IPS DF 19.7 (cell line): Measurements from ENCODE around the gene HS2ST1.
"Not testable (repeated sequence)": the region's sequence is repeated elsewhere in the genome, so short reads cannot be mapped to it uniquely, and the experiment has no call there.

ENCODE experiments used
- DNase-seq: peaks from one replicate; pipeline ENCODE4 v3.0.0-alpha.2; 2013; ENCODE audit warnings: low read depth, low spot score

HS2ST1 gene

DNA sequence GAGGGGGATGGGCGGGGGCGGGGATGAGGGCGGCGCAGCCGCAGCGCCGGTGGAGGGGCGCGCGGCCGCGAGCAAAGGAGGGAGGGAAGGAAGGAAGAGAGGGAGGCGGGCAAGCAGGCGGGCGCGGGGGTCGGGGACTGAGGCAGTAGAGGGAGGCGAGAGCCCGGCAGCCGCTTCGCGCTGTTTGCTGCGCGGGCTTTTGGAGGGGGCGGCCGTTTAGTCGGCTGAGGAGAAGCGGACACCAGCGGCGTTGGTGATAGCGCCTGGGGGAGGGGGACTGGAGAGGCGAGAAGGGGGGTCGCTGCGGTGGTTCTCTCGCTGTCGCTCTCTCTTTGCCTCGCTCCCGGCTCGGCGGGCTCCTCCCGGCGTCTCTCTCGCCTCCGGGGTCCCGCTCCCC, at the start of gene HS2ST1:
Gene HS2ST1 (plus strand): TSS at position 35 of the 397 bp plus-strand sequence.
- DNase-seq = no peak

DNA sequence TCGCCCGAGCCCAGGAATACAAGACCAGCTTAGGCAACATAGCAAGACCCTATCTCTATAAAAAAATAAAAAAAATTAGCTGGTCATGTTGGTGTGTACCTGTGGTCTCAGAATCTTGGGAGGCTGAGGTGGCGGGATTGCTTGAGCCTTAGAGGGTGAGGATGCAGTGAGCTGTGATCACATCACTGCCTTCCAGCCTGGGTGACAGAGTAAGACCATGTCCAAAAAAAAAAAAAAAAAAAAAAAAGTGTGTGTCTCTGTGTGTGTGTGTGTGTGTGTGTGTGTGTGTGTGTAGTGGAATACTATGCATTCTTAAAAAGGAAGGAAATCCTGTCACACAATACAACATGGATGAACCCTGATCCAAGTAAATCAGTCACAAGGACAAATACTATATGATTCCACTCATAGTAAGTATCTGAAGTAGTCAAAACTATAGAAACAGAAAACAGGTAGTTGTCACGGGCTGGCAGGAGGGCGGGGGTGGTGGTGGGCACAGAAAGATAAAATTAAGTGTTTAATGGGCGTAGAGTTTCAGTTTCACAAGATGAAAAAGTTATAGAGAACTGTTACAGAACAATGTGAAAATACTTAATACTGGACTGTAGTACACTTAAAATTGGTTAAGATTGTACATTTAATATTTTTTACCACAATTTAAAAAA, 48.3 kb upstream of the HS2ST1 start:
- DNase-seq = no peak

DNA sequence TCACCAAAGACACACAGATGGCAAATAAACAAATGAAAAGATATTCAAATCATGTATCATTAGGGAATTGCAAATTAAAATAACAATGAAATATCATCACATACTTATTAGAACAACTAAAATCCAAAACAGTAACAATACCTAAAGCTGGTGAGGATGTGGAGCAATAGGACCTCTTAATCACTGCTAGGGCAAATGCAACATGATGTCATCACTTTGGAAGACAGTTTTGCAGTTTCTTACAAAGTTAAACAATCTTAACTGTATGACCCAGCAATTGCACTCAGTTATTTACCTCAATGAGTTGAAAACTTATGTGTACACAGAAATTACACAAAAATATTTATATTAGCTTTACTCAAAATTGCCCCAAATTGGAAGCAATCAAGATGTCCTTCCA, 47.8 kb upstream of the HS2ST1 start:
- DNase-seq = no peak

DNA sequence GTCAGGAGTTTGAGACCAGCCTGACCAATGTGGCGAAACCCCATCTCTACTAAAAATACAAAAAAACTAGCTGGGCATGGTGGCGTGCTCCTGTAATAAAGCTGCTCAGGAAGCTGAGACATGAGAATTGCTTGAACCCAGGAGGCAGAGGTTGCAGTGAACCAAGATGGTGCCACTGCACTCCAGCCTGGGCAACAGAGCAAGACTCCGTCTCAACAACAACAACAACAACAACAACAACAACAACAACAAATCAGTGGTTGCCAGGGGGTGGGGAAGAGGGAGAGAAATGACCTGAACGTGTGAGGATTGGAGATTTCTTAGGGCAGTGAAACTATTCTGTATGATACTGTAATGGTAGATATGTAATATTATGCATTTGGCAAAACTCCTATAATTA, 47.2 kb upstream of the HS2ST1 start:
- DNase-seq = not testable (repeated sequence)

DNA sequence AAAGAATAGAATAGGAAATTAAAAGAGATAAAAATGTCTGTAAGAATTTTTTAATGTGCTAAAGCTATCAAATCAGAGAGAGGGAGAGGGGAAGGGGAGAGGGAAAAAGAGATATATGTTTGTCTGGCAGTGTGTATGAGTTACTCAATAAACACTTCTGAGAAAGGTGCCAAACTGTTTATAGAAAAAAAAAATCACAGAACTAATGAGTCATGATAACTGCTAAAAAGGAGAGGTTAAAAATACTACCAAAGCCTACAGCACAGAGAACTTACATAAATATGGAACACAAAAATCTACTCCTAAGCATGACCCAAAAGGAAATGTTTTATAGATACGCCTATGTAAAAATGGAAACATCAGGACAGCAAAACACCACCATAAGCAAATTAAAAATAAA, 46.0 kb upstream of the HS2ST1 start:
- DNase-seq = no peak

DNA sequence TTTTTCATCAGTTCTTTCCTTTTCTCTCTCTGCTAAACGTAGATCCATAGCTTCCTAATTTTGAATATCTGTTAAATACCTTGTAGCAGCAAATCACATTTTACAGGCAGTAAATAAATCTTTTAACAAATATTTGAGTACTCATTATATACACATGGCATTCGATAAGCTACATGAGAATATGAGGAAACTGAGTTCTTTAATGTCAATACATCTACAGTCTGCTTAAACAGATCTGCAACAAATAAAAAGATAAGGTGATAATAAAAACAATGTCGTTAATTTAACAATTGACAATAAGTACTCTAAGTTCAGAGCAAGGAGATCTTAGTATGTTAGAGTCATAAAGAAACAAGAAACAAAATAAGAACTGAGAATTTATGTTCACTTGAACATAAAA, 43.4 kb upstream of the HS2ST1 start:
- no peak for DNase-seq

DNA sequence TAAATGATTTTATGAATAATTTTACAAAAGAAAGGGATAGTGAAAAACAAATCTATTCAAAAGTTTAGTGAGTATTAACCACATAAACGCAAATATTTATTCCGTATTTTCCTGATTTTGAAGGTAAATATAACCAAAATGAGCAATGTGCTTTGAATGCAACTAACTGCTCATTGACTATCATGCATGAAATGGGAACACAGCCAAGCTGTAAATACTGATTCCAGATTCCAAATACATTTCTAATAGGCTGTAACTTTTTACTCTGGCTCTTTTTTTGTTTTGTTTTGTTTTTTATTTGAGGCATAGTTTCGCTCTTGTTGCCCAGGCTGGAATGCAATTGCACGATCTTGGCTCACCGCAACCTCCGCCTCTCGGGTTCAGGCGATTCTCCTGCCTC, 42.3 kb upstream of the HS2ST1 start:
- no peak for DNase-seq

DNA sequence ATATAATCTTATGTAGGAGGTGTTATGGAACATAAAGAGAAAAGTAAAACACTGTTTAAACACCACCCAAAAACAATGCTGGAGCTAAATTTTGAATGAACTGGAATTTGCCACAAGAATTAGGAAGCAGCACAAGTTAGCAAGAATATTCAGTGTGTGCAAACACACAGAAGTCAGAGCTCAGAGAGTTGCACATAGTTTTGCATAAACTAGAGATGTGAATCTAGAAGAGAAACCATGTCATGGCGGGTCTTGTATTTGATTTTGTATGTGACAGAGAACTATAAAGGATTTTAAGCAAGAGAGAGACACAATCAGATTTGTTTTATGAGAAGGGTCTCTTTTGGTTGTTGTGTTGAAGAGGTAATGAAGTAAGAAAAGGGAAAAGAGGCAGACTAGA, 38.7 kb upstream of the HS2ST1 start:
- no peak for DNase-seq

DNA sequence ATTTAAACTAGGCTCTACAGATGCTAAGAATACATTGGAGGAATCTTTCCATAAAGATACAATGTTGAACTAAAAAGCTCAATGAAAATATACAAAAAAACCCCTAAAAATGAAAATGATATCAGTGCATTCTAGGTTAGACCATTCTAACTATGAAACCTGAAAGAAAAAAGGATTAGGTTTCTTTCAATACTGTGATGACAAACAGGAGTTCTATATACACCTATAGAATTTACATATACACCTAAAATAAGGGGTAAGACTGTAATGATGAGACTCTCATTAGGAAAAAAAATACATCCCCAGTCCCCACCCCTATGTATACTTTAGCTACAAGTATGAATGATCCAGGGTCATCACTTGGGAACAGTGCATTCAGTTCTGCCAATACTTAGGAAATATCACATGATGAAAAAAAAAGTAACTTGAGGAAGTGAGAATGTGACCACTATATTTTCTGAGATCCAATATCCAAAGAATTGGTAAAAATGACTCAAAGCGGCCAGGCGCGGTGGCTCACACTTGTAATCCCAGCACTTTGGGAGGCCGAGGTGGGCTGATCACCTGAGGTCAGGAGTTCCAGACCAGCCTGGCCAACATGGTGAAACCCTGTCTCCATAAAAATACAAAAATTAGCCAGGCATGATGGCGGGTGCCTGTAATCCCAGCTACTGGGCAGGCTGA, 26.8 kb upstream of the HS2ST1 start:
- DNase-seq = no peak

DNA sequence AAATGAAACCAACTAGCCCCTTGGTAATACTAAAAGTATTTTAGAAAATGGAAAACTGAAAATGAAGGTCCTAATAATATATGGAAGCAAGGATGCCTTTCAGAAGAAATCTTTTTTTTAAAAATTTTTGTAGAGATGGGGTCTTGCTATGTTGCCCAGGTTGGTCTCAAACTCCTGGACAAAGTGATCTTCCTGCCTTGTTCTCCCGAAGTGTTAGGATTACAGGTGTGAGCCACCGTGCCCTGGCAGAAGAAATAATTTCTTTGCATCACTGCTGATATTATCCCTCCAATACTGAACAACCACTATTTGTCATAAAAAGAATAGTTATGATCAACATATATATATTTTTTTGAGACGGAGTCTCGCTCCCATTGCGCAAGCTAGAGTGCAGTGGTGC, 26.1 kb upstream of the HS2ST1 start:
- DNase-seq = no peak

DNA sequence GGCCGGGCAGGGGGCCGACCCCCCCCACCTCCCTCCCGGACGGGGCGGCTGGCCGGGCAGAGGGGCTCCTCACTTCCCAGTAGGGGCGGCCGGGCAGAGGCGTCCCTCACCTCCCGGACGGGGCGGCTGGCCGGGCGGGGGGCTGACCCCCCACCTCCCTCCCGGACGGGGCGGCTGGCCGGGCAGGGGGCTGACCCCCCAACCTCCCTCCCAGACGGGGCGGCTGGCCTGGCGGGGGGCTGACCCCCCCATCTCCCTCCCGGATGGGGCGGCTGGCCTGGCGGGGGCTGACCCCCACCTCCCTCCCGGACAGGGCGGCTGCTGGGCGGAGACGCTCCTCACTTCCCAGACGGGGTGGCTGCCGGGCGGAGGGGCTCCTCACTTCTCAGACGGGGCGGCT, 15.0 kb upstream of the HS2ST1 start:
- not testable (repeated sequence) for DNase-seq

DNA sequence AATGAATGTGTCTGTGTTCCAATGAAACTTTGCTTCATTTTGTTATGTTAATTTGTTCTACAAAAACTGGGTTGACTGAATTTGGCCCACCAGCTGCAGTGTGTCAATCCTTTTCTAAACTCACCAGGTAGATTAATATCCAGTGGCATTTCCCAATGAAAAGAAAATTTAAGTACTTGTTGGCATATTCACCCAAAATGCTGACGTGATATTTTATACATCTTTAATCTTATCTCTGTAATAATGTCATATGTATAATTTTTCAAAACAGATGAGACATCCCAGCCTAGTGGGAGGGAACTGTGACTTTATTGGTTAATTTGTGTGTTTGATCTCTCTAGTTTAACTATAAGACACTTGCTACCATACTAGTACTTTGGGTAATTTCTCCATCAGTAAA, 8.6 kb upstream of the HS2ST1 start:
- no peak for DNase-seq

DNA sequence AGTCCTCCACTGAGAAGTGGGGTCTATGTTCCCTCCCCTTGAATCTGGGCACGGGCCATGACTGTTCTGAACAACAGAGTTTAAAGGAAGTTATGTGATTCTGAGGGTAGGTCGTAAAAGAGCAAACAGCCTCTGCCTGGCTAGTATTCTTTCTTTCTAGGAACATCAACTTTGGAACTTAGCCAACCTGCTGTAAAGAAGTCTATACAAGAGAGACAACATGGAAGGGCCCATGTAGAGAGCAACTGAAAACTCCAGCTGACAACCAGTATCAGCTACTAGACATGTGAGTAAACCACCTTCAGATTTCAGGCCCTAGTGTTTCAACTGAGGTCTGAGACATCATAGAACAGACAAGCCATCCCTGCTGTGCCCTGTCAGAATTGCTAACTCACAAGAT, 8.0 kb upstream of the HS2ST1 start:
- DNase-seq = no peak

DNA sequence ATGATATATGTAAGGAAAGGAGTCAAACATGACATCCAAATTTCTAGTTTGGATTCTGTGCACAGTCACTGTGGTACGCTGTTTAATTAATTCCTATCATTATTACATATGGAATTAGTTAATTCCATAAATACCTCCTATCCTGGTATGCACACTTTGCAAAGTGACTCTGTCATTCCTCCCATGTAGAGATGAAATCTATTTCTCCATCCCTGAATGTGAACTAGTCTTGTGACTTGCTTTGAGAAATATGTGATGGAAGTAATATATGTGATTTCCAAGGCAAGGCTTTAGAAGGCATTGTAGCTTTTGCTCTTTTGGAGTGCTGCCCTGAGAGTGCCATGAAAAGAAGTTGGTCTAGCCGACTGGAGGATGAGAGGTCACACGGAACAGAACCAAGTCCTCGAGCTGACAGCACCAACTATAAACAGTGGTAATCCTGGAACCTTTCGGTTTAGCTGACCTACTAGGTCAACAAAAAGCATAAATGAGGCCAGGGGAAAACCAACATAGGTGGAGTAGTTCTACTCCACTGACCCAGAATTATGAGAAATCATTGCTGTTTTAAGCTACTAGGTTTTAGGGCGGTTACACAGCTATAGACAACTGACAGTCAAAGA, 2.0 kb upstream of the HS2ST1 start:
- no peak for DNase-seq

DNA sequence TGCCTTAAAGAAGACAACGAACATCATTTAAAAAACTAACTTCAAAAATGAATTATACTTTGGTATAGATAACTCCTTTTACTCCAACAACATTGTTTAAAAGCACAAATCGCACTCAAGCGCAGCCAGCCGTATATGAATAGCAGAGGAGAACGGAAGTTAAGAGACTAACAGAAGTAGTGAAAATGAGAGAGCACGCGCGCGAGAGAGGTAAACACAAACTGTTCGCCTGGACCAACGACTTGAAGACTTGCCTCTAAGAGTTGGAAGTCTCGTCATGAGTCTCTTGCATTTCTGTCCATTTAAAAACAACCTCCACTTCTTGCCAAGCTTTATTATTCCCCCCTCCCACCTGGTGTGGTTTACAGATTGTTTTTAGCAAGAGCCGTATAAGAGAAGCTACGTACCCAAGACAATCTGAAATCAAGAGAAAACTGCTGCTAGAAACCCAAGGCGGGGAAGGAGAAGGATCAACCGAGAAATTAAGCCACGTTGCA, 988 bp upstream of the HS2ST1 start:
- no peak for DNase-seq

DNA sequence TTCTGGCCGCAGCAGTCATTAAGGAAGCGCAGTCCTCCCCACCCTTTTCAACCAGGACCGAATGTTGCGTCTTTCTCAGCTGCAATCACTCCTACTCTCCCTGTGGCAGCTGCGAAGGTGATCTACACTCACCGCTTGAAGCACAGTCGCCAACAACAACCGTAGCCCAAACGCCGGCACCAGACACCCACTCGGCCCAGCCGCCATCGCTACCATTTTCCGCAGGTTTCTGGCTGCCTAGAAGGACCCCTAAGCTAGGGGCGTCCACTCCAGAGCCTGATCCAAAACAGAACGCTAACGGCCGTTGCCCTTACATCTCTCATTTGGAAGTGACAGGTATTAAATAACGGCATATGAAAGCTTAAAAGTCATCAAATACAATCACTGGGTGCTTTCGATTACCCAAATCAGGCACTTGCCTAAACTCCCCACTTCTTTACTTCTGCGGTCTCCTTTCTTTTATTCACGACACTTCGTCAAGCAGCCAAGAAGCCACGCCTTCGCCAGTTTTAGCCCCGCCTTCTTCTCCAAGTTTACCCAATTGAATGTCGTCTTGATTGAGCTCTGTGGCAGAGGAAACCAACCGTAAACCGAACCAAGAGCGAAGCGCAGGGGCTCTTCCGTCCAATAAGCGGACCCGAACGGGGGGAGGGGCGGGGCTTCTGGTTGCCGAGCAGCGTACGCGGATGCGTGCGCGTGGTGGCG, 387 bp upstream of the HS2ST1 start, which contains the start of gene SELENOF:
Gene SELENOF (minus strand): TSS at position 231 of the 705 bp plus-strand sequence. CDS start 15 bp downstream, at position 216.
- peak; percentile 99 for DNase-seq

DNA sequence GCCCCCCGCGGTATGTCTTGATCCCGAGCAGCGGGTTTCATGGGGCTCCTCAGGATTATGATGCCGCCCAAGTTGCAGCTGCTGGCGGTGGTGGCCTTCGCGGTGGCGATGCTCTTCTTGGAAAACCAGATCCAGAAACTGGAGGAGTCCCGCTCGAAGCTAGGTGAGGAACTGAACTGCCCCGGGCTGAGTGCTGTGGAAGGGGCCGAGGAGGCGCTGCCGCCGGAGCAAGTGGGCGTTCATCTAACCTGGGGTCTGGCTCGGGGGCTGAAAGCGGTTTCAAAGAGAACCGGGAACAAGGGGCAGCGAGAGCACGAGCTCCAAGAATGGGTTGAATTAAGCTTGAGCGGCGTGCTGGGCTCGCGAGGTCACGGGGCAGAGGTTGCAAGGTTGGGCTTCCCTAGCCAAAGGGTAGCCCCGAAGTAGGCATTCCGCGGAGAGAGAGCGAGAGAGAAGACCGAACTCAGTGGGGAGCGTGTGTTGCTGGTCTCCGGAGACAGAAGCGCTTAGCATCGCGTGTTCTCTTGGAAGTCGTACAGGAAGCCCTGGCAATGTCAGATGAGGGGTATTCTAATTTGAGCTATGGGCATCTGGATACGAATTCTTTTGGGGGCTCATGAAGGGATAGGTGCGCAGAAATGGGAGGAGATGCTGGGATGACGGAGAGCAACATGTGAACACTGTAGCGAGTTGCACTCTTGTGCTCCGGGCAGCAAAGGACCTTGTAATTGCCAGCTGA, 732 bp downstream of the HS2ST1 start:
- no peak for DNase-seq

DNA sequence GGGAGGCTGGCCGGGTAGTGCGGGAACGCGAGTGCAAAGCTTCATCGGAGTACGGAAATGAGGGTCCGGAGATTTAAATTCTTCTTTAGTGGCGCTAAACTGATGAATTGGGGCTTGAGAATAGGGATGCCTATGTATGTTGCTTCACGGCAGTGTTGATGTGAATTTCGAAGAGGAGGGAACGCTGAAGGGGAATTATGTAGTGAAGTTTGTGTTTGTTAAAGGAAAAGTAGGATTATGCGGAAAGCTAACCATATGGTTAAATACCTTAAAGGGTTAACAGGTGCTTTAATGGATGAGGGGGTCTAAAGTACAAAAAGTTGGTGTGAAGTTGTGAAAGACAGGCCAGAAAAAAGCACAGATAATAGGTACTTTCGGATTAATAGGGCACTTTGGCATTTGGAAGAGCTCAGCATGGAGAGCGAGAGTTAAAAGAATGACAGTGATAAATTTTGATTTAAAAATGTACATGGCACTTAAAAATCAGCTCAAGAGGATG, 1.4 kb downstream of the HS2ST1 start:
- no peak for DNase-seq

DNA sequence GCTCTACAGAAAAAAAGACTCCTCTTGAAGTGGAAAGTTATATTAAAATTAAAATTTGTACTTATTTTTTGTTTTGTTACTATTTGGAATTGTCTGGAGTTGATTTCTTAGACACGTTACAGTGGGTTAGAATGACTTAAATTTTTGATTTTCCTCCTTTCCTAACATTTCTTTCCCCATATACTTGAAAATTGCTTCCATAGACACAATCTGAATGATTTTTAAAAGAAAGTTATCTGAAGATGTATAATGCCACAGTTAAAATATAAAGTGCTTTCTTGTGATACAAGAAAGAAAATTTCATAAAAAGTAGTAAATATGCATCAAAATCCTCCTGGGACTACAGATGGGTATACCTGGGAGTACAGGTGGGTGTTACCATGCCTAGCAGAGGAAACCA, 2.3 kb downstream of the HS2ST1 start:
- no peak for DNase-seq

DNA sequence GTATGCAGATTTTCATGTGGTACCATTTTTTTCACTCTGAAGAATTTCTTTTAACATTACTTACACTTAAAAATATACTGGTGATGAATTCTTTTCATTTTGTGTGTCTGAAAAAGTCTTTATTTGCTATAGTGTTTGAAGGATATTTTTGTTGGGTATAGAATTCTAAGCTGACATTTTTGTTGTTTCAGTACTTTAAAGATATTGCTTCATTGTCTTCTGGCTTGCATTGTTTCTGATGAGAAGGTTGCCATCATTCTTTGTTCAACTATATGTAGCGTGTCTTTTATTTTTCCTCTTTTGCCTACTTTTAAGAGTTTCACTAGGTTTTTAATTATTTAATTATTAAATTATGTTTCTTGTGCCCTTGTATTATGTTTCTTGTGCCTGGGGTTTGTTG, 8.0 kb downstream of the HS2ST1 start:
- DNase-seq = no peak

DNA sequence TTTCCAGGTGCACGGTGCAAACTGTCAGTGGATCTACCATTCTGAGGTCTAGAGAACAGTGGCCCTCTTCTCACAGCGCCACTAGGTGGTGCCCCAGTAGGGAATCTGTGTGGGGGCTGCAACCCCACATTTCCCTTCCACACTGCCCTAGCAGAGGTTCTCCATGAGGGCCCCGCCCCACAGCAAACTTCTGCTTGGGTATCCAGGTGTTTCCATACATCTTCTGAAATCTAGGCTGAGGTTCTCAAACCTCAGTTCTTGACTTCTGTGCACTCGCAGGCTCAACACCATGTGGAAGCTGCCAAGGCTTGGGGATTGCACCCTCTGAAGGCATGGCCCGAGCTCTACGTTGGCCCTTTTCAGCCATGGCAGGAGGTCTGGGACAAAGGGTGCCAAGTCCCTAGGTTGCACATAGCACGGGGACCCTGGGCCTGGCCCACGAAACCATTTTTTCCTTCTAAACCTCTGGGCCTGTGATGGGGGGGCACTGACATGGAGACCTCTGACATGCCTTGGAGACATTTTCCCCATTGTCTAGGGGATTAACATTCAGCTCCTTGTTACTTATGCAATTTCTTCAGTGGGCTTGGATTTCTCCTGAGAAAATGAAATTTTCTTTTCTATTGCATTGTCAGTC, 10.0 kb downstream of the HS2ST1 start:
- no peak for DNase-seq
